MM.1S (cell line): ENCODE data around the gene ITPR3.

Source experiments
- DNase-seq: peaks from one replicate; pipeline ENCODE4 v3.0.0-alpha.2; 2015
- H2AFZ ChIP-seq: fragments of 300-600 bp; sonication (generic); 2 replicates; pipeline ENCODE4 v1.6.0; 2016; ENCODE audit warnings: antibody characterized with exemption, low read length
- H3F3A ChIP-seq: fragments of 300-600 bp; sonication (generic); 2 replicates; pipeline ENCODE4 v1.6.1; 2016; ENCODE audit warnings: mild to moderate bottlenecking, antibody characterized with exemption, low read length, moderate library complexity, mixed read lengths; ENCODE audit not compliant: insufficient read depth
- H3K27ac ChIP-seq: fragments of 300-600 bp; sonication (generic); 2 replicates; pipeline ENCODE4 v1.5.1; 2016; ENCODE audit warnings: mild to moderate bottlenecking, low read length
- H3K27me3 ChIP-seq: fragments of 300-600 bp; sonication (generic); replicated peaks from 2 replicates; pipeline ENCODE4 v1.6.0; 2016; ENCODE audit warnings: low read length; ENCODE audit not compliant: insufficient read depth
- H3K36me3 ChIP-seq: fragments of 300-600 bp; sonication (generic); replicated peaks from 2 replicates; pipeline ENCODE4 v1.6.1; 2016; ENCODE audit warnings: mild to moderate bottlenecking, low read length, mixed read lengths; ENCODE audit not compliant: insufficient read depth
- H3K4me1 ChIP-seq: fragments of 300-600 bp; sonication (generic); 2 replicates; pipeline ENCODE4 v1.6.1; 2016; ENCODE audit warnings: low read length, mixed read lengths
- H3K4me2 ChIP-seq: fragments of 300-600 bp; sonication (generic); 2 replicates; pipeline ENCODE4 v1.6.0; 2016; ENCODE audit warnings: low read depth, low read length
- H3K4me3 ChIP-seq: fragments of 300-600 bp; sonication (generic); 2 replicates; pipeline ENCODE4 v1.5.1; 2016; ENCODE audit warnings: low read length, mixed read lengths
- H3K79me2 ChIP-seq: fragments of 300-600 bp; sonication (generic); 2 replicates; pipeline ENCODE4 v1.6.1; 2016; ENCODE audit warnings: mixed run types, low read length, mixed read lengths
- H3K9ac ChIP-seq: fragments of 300-600 bp; sonication (generic); 2 replicates; pipeline ENCODE4 v1.6.1; 2016; ENCODE audit warnings: low read length, mixed read lengths
- H3K9me2 ChIP-seq: fragments of 300-600 bp; sonication (generic); replicated peaks from 2 replicates; pipeline ENCODE4 v1.6.1; 2016; ENCODE audit warnings: mild to moderate bottlenecking, low read length, mixed read lengths; ENCODE audit not compliant: insufficient read depth
- H3K9me3 ChIP-seq: fragments of 300-600 bp; sonication (generic); replicated peaks from 2 replicates; pipeline ENCODE4 v1.6.1; 2016; ENCODE audit warnings: mild to moderate bottlenecking, low read length, mixed read lengths; ENCODE audit not compliant: insufficient read depth
- H4K20me1 ChIP-seq: fragments of 300-600 bp; sonication (generic); 2 replicates; pipeline ENCODE4 v1.6.1; 2016; ENCODE audit warnings: mild to moderate bottlenecking, low read length, moderate library complexity, mixed read lengths; ENCODE audit not compliant: insufficient read depth
- EZH2 ChIP-seq: fragments of 300-600 bp; sonication (generic); optimal IDR thresholded peaks from 2 replicates; pipeline ENCODE3; 2017; ENCODE audit warnings: low read depth, mild to moderate bottlenecking, antibody characterized with exemption, low read length, mixed read lengths
- EZH2phosphoT487 ChIP-seq: fragments of 300-600 bp; sonication (generic); IDR thresholded peaks from 2 replicates; pipeline ENCODE4 v1.6.1; 2018; ENCODE audit warnings: antibody characterized with exemption, low read length
- TF ChIP-seq, protein P1 (sequence below): fragments of 300-600 bp; sonication (generic); IDR thresholded peaks from 2 replicates; pipeline ENCODE4 v1.5.1; 2016; ENCODE audit warnings: antibody characterized with exemption, low read length, mixed read lengths

The ITPR3 gene

DNA sequence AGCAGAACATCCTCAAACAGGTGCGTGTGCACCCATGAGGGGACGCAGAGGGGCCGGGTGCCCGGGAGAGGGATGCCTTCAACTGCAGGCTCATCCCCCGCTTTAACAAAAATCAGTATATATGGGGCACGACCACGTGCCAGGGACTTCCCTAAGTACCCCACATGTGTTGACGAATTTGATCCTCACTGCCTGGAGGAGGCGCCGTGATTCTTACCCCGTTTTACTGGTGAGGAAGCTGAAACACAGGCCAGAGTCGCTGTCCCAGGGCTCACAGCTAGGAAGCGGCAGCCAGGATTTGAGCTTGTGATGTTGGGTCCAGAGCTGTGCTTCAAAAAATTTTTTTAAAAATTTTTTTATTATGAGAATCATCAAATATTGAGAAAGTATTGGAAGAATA is 44.8 kb downstream of the ITPR3 start:
- H3K4me3 ChIP-seq, result no peak overlapping the region
- no peaks in the 10 kb centered on the region for H4K20me1 ChIP-seq
- no peak for TF ChIP-seq EZH2phosphoT487
- TF ChIP-seq, protein P1, sequence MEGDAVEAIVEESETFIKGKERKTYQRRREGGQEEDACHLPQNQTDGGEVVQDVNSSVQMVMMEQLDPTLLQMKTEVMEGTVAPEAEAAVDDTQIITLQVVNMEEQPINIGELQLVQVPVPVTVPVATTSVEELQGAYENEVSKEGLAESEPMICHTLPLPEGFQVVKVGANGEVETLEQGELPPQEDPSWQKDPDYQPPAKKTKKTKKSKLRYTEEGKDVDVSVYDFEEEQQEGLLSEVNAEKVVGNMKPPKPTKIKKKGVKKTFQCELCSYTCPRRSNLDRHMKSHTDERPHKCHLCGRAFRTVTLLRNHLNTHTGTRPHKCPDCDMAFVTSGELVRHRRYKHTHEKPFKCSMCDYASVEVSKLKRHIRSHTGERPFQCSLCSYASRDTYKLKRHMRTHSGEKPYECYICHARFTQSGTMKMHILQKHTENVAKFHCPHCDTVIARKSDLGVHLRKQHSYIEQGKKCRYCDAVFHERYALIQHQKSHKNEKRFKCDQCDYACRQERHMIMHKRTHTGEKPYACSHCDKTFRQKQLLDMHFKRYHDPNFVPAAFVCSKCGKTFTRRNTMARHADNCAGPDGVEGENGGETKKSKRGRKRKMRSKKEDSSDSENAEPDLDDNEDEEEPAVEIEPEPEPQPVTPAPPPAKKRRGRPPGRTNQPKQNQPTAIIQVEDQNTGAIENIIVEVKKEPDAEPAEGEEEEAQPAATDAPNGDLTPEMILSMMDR, result no peak
- TF ChIP-seq EZH2, result no peak
- H3K9me2 ChIP-seq, result no peaks in the 10 kb centered on the region
- no peak overlapping the region for H2AFZ ChIP-seq
- no peaks in the 10 kb centered on the region for H3K36me3 ChIP-seq
- no peak for DNase-seq
- no peaks in the 10 kb centered on the region for H3K27me3 ChIP-seq
- no peaks in the 10 kb centered on the region for H3K79me2 ChIP-seq
- H3K27ac ChIP-seq, result no peak overlapping the region
- no peak overlapping the region for H3K9ac ChIP-seq
- no peaks in the 10 kb centered on the region for H3K9me3 ChIP-seq
- no peaks in the 10 kb centered on the region for H3F3A ChIP-seq
- no peaks in the 10 kb centered on the region for H3K4me1 ChIP-seq
- no peak overlapping the region for H3K4me2 ChIP-seq

DNA sequence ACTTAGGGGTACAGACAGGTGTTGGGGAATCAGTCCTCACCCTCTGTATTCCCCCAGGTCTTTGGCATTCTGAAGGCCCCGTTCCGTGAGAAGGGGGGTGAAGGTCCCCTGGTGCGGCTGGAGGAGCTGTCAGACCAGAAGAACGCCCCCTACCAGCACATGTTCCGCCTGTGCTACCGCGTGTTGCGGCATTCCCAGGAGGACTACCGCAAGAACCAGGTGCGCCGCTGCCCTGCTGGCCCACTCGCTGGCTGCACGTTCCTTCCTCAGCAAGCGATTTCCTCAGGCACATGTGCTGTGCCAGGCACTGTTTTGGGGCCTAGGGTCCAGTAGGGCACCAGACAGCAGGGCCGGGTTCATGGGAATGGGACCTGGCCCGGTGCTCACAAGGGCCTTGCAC is 46.0 kb downstream of the ITPR3 start:
- no peak overlapping the region for H3K4me3 ChIP-seq
- no peaks in the 10 kb centered on the region for H3K4me1 ChIP-seq
- H3F3A ChIP-seq, result no peaks in the 10 kb centered on the region
- no peaks in the 10 kb centered on the region for H3K36me3 ChIP-seq
- no peak overlapping the region for H3K27ac ChIP-seq
- DNase-seq, result no peak
- H3K9me2 ChIP-seq, result no peaks in the 10 kb centered on the region
- no peak overlapping the region for H3K9ac ChIP-seq
- H3K9me3 ChIP-seq, result no peaks in the 10 kb centered on the region
- no peaks in the 10 kb centered on the region for H4K20me1 ChIP-seq
- no peak overlapping the region for H2AFZ ChIP-seq
- no peaks in the 10 kb centered on the region for H3K27me3 ChIP-seq
- TF ChIP-seq EZH2 (no peak), EZH2phosphoT487 (no peak)
- TF ChIP-seq, protein P1, result no peak
- no peaks in the 10 kb centered on the region for H3K79me2 ChIP-seq
- no peak overlapping the region for H3K4me2 ChIP-seq

DNA sequence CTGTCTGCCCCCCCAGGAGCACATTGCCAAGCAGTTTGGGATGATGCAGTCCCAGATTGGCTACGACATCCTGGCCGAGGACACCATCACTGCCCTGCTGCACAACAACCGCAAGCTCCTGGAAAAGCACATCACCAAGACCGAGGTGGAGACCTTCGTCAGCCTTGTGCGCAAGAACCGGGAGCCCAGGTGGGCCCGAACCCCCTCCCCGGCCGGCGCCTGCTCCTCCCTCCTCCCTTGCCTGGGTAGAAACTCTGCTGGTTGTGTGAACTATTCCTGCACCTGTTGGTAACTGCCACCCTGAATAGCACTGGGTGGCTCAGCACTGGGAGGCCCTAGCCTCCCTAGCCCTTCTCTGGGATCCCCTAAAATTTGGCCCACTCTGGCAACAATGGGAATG is 46.7 kb downstream of the ITPR3 start:
- no peak overlapping the region for H2AFZ ChIP-seq
- no peaks in the 10 kb centered on the region for H3K36me3 ChIP-seq
- DNase-seq, result no peak
- H3K9ac ChIP-seq, result no peak overlapping the region
- H3K4me3 ChIP-seq, result no peak overlapping the region
- no peaks in the 10 kb centered on the region for H4K20me1 ChIP-seq
- TF ChIP-seq EZH2phosphoT487 (no peak), EZH2 (no peak)
- TF ChIP-seq, protein P1, result no peak
- no peak overlapping the region for H3K27ac ChIP-seq
- no peaks in the 10 kb centered on the region for H3F3A ChIP-seq
- H3K79me2 ChIP-seq, result no peaks in the 10 kb centered on the region
- no peaks in the 10 kb centered on the region for H3K4me1 ChIP-seq
- H3K4me2 ChIP-seq, result no peak overlapping the region
- H3K27me3 ChIP-seq, result no peaks in the 10 kb centered on the region
- H3K9me3 ChIP-seq, result no peaks in the 10 kb centered on the region
- H3K9me2 ChIP-seq, result no peaks in the 10 kb centered on the region
